HEK293 (cell line): ENCODE data around the gene KLHL10.

Experiments
- CTCF ChIA-PET: fragments of 350-600 bp; formaldehyde crosslinking; extraction: SDS; loops from one replicate; lab custom pipeline; 2021; ENCODE audit warnings: antibody characterized with exemption; lab: Yijun Ruan, JAX
- POLR2A ChIA-PET: fragments of 300-600 bp; formaldehyde crosslinking; extraction: SDS; loops from one replicate; lab custom pipeline; 2020; ENCODE audit warnings: antibody characterized with exemption, inconsistent platforms; lab: Yijun Ruan, JAX
- H3K27ac ChIP-seq: fragments of 200-500 bp; sonication (Bioruptor generic); 2 replicates; pipeline ENCODE4 v1.5.1; 2014; ENCODE audit warnings: low read depth, low read length, control low read depth, inconsistent platforms; ENCODE audit errors: extremely low read depth
- H3K36me3 ChIP-seq, 2 experiments: fragments of 200-500 bp in 1 of 2; sonication (Bioruptor generic) in 1 of 2; 1 replicate in 1 of 2; 2 replicates in 1 of 2; pipeline ENCODE4 v1.5.1; 2014 to 2017; ENCODE audit warnings: inconsistent platforms in 2 of 2, low read length in 2 of 2; ENCODE audit not compliant: control insufficient read depth in 2 of 2, insufficient read depth in 1 of 2
- H3K4me1 ChIP-seq: fragments of 200-500 bp; sonication (Bioruptor generic); 2 replicates; pipeline ENCODE4 v1.5.1; 2014; ENCODE audit warnings: mild to moderate bottlenecking, low read length, inconsistent platforms; ENCODE audit not compliant: control insufficient read depth, insufficient read depth
- H3K4me3 ChIP-seq: 2 replicates; pipeline ENCODE4 v1.5.1; 2011; ENCODE audit warnings: low read depth, mild to moderate bottlenecking, control low read depth, low read length, moderate library complexity
- H3K9me3 ChIP-seq: fragments of 200-500 bp; sonication (Bioruptor generic); 2 replicates; pipeline ENCODE4 v1.5.1; 2014; ENCODE audit warnings: low read depth, low read length, inconsistent platforms; ENCODE audit not compliant: control insufficient read depth, insufficient read depth
- CTCF ChIP-seq: fragments of 450-650 bp; formaldehyde crosslinking; IDR thresholded peaks from 2 replicates; pipeline ENCODE4 v1.5.1; 2016; ENCODE audit warnings: missing biosample characterization, missing genetic modification characterization
- EGR2 ChIP-seq: fragments of 450-650 bp; formaldehyde crosslinking; IDR thresholded peaks from 2 replicates; pipeline ENCODE4 v1.5.1; 2016; ENCODE audit warnings: low read depth, missing biosample characterization, missing genetic modification characterization
- ELK4 ChIP-seq: IDR thresholded peaks from 2 replicates; pipeline ENCODE4 v1.6.1; 2011; ENCODE audit warnings: mild to moderate bottlenecking, low read depth, low read length, borderline replicate concordance
- GLI4 ChIP-seq: fragments of 450-650 bp; formaldehyde crosslinking; IDR thresholded peaks from 2 replicates; pipeline ENCODE4 v1.5.1; 2016; ENCODE audit warnings: missing biosample characterization, missing genetic modification characterization
- GLIS1 ChIP-seq: fragments of 450-650 bp; formaldehyde crosslinking; IDR thresholded peaks from 2 replicates; pipeline ENCODE4 v1.5.1; 2016; ENCODE audit warnings: missing biosample characterization, missing genetic modification characterization
- HOXA7 ChIP-seq: sonication (generic); formaldehyde crosslinking; IDR thresholded peaks from 2 replicates; pipeline ENCODE4 v1.8.1; 2022; ENCODE audit warnings: missing genetic modification reagents, borderline replicate concordance
- KLF16 ChIP-seq: fragments of 450-650 bp; formaldehyde crosslinking; IDR thresholded peaks from 2 replicates; pipeline ENCODE4 v1.5.1; 2017; ENCODE audit warnings: missing biosample characterization, missing genetic modification characterization
- KLF7 ChIP-seq: fragments of 450-650 bp; formaldehyde crosslinking; IDR thresholded peaks from 2 replicates; pipeline ENCODE4 v1.5.1; 2016; ENCODE audit warnings: missing biosample characterization, missing genetic modification characterization, borderline replicate concordance
- KLF8 ChIP-seq: fragments of 450-650 bp; formaldehyde crosslinking; IDR thresholded peaks from 2 replicates; pipeline ENCODE4 v1.5.1; 2016; ENCODE audit warnings: missing biosample characterization, missing genetic modification characterization
- MZF1 ChIP-seq: fragments of 450-650 bp; formaldehyde crosslinking; IDR thresholded peaks from 2 replicates; pipeline ENCODE4 v1.5.1; 2017; ENCODE audit warnings: missing biosample characterization, missing genetic modification characterization, borderline replicate concordance
- PBX3 ChIP-seq: sonication (generic); formaldehyde crosslinking; IDR thresholded peaks from 2 replicates; pipeline ENCODE4 v1.8.1; 2022; ENCODE audit warnings: mild to moderate bottlenecking, moderate library complexity, missing genetic modification reagents
- PRDM10 ChIP-seq: fragments of 450-650 bp; formaldehyde crosslinking; IDR thresholded peaks from 2 replicates; pipeline ENCODE4 v1.5.1; 2016; ENCODE audit warnings: missing biosample characterization, missing genetic modification characterization
- ZNF132 ChIP-seq: fragments of 450-650 bp; formaldehyde crosslinking; IDR thresholded peaks from 2 replicates; pipeline ENCODE4 v1.5.1; 2017; ENCODE audit warnings: missing biosample characterization, missing genetic modification characterization, borderline replicate concordance
- ZNF133 ChIP-seq: fragments of 450-650 bp; formaldehyde crosslinking; IDR thresholded peaks from 2 replicates; pipeline ENCODE4 v1.5.1; 2016; ENCODE audit warnings: missing biosample characterization, missing genetic modification characterization
- ZNF140 ChIP-seq: fragments of 450-650 bp; formaldehyde crosslinking; IDR thresholded peaks from 2 replicates; pipeline ENCODE4 v1.5.1; 2016; ENCODE audit warnings: missing biosample characterization, missing genetic modification characterization
- ZNF184 ChIP-seq: fragments of 450-650 bp; IDR thresholded peaks from 2 replicates; pipeline ENCODE4 v1.5.1; 2018; ENCODE audit warnings: missing biosample characterization, mild to moderate bottlenecking, missing genetic modification characterization
- ZNF311 ChIP-seq: fragments of 450-650 bp; formaldehyde crosslinking; IDR thresholded peaks from 2 replicates; pipeline ENCODE4 v1.5.1; 2017; ENCODE audit warnings: missing biosample characterization, missing genetic modification characterization, borderline replicate concordance
- ZNF335 ChIP-seq: fragments of 450-650 bp; formaldehyde crosslinking; conservative IDR thresholded peaks from 2 replicates; pipeline ENCODE4 v1.5.1; 2016; ENCODE audit warnings: missing biosample characterization, missing genetic modification characterization
- ZNF394 ChIP-seq: fragments of 450-650 bp; formaldehyde crosslinking; IDR thresholded peaks from 2 replicates; pipeline ENCODE4 v1.5.1; 2016; ENCODE audit warnings: missing biosample characterization, missing genetic modification characterization, mild to moderate bottlenecking, moderate library complexity, borderline replicate concordance
- ZNF404 ChIP-seq: fragments of 450-650 bp; formaldehyde crosslinking; IDR thresholded peaks from 2 replicates; pipeline ENCODE4 v1.5.1; 2017; ENCODE audit warnings: missing biosample characterization, missing genetic modification characterization
- ZNF433 ChIP-seq: fragments of 450-650 bp; formaldehyde crosslinking; IDR thresholded peaks from 2 replicates; pipeline ENCODE4 v1.5.1; 2016; ENCODE audit warnings: missing biosample characterization, missing genetic modification characterization, low read depth
- ZNF514 ChIP-seq: fragments of 450-650 bp; formaldehyde crosslinking; IDR thresholded peaks from 2 replicates; pipeline ENCODE4 v1.5.1; 2016; ENCODE audit warnings: missing biosample characterization, missing genetic modification characterization
- ZNF561 ChIP-seq: fragments of 450-650 bp; IDR thresholded peaks from 2 replicates; pipeline ENCODE4 v1.5.1; 2018; ENCODE audit warnings: missing biosample characterization, missing genetic modification characterization, borderline replicate concordance
- ZNF658 ChIP-seq: fragments of 450-650 bp; formaldehyde crosslinking; IDR thresholded peaks from 2 replicates; pipeline ENCODE4; 2016; ENCODE audit warnings: missing biosample characterization, missing genetic modification characterization
- ZNF677 ChIP-seq: fragments of 450-650 bp; IDR thresholded peaks from 2 replicates; pipeline ENCODE4 v1.5.0; 2018; ENCODE audit warnings: missing biosample characterization, mild to moderate bottlenecking, missing genetic modification characterization, moderate library complexity
- ZSCAN4 ChIP-seq: fragments of 450-650 bp; formaldehyde crosslinking; IDR thresholded peaks from 2 replicates; pipeline ENCODE4 v1.5.1; 2017; ENCODE audit warnings: missing biosample characterization, missing genetic modification characterization

KLHL10 gene

GRCh38 chr17:41811549-41812380 lies 25.9 kb upstream of the KLHL10 start, which contains the start of gene P3H4 (continued):
- TF ChIP-seq ZNF677 (tag by site-specific recombination) (0 out of 2 replicates have a peak, but pooled peaks have one; percentile 21), PRDM10 (peak; percentile 29; the same call in 1 of the 2 replicates), ZNF132 (no peak), GLIS1 (tag by site-specific recombination) (peak; percentile 84), KLF16 (tag by site-specific recombination) (peak; percentile 26; the same call in 1 of the 2 replicates), KLF7 (tag by site-specific recombination) (peak; percentile 51; the same call in 1 of the 2 replicates), ZNF184 (tag by site-specific recombination) (0 out of 2 replicates have a peak, but pooled peaks have one; percentile 41), EGR2 (peak; percentile 71; the same call in 1 of the 2 replicates), ZNF561 (peak; percentile 75; the same call in 1 of the 2 replicates), ZNF658 (tag by site-specific recombination) (no peak), ZNF140 (tag by site-specific recombination) (no peak), CTCF (tag by site-specific recombination) (peak; percentile 78), ZNF335 (tag by site-specific recombination) (peak; percentile 91)

GRCh38 chr17:41812381-41813151 lies 25.1 kb upstream of the KLHL10 start, which contains the start of gene FKBP10:
TSS of gene FKBP10 (plus strand) at chr17:41813004. CDS start at chr17:41813035, 31 bp downstream.
- ChIA-PET POLR2A (interaction anchor here (0.5 to 4.2 kb wide), 24 partner anchors 8 to 1391 kb away, joined by 3 to 37 read pairs (median 5); partner anchors contain the start of genes ACLY, DNAJC7, EIF1 and HAP1), CTCF (interaction anchor here (0.5 to 4.6 kb wide), 9 partner anchors 11 to 150 kb away, joined by 3 to 45 read pairs (median 4); partner anchors contain the start of gene ACLY)
- peak within 1 kb of the TSS; percentile 89 for H3K27ac ChIP-seq
- 0 out of 2 replicates have a peak, but pooled peaks cover 8% of the 10 kb centered on the region for H3K4me1 ChIP-seq
- H3K9me3 ChIP-seq: no peaks in the 10 kb centered on the region
- H3K36me3 ChIP-seq: peaks cover 10 to 38% of the 10 kb centered on the region in 2 experiments; a peak in 2 of 3 replicates
- peak within 1 kb of the TSS; percentile 73 for H3K4me3 ChIP-seq
- TF ChIP-seq ZNF433 (tag by site-specific recombination): no peak
- TF ChIP-seq ZNF404 (tag by site-specific recombination): no peak
- no peak for TF ChIP-seq ELK4
- no peak for TF ChIP-seq GLI4 (tag by site-specific recombination)
- no peak for TF ChIP-seq ZNF514
- TF ChIP-seq ZSCAN4: no peak; the same call in 1 of the 2 replicates
- no peak; the same call in 1 of the 2 replicates for TF ChIP-seq KLF8
- no peak for TF ChIP-seq MZF1
- no peak for TF ChIP-seq ZNF394 (tag by site-specific recombination)
- no peak for TF ChIP-seq ZNF133 (tag by site-specific recombination)
- TF ChIP-seq HOXA7 (CRISPR knock-in tag): no peak
- TF ChIP-seq PBX3 (CRISPR knock-in tag): 0 out of 2 replicates have a peak, but pooled peaks have one; percentile 3
- no peak for TF ChIP-seq ZNF311 (tag by site-specific recombination)
